Bronchial smooth muscle cell (primary cell): ENCODE data around the gene ENOX1. TPM values are rescaled to one million over a fixed set of nuclear protein-coding genes. Genes with fewer than 3 reads are reported as not detected.

Experiments used
- total RNA-seq: library from RNA; depleted of rRNA; stranded (reverse); fragments of >200 nt; gene quantifications from 2 replicates; pipeline ENCODE4 v1.2.1, GENCODE V29; 2014

ENOX1 gene
- 1.3 and 2.4 TPM in 2 replicates for total RNA-seq

GRCh38 chr13:43786766-43787517 lies at the start of gene ENOX1:
ENOX1 (minus strand) TSS chr13:43786972.

Other genes starting within 250 kb of the ENOX1 start
- gene CCDC122, start 92.8 kb upstream of the ENOX1 start, total RNA-seq, result 2.1 and 3.2 TPM in 2 replicates
- gene LACC1, start 92.9 kb upstream of the ENOX1 start, total RNA-seq, result 4.7 and 8.2 TPM in 2 replicates